ENCODE data around the gene FAM234A. TPM values are rescaled to one million over a fixed set of nuclear protein-coding genes. Genes with fewer than 3 reads are reported as not detected.

The FAM234A gene
- total RNA-seq, 6 experiments from 2014 or later: 83.6 to 113 (median 87.7) TPM

DNA sequence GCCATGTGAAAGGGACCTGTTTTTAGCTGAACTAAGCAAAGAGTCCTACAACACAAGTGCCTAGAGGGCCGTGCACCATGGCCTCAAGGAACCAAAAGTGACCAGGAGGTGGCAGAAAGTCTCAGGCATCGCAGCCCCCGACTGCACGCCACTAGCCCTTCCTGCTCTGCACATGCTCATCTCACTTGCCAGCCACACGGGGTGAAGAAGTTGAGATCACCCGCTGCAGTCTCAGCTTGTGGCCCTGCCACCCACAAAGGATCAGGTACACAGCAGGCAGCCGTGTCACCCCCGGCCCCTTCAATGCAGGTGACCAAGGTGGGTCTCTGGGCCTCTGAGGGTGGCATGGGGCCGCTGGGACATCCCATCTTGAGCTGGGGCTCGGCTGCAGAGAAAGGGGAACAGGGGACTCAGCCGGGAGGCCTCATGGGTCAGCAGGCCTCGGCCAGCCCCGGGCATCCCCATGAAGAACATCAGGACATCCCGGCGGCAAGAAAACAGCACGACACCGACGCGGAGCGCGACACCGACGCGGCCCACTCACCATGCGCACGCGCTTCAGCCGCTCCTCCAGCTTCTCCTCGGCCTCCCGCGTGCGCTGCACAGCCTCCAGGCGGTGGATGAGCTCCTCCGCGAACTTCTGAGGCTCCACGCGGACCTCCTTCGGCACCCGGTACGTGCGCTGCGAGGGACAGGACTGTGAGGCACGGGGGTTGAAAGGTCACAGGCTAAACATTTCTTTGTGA, 69.3 kb downstream of the FAM234A start:
- TF ChIP-seq, protein P1, sequence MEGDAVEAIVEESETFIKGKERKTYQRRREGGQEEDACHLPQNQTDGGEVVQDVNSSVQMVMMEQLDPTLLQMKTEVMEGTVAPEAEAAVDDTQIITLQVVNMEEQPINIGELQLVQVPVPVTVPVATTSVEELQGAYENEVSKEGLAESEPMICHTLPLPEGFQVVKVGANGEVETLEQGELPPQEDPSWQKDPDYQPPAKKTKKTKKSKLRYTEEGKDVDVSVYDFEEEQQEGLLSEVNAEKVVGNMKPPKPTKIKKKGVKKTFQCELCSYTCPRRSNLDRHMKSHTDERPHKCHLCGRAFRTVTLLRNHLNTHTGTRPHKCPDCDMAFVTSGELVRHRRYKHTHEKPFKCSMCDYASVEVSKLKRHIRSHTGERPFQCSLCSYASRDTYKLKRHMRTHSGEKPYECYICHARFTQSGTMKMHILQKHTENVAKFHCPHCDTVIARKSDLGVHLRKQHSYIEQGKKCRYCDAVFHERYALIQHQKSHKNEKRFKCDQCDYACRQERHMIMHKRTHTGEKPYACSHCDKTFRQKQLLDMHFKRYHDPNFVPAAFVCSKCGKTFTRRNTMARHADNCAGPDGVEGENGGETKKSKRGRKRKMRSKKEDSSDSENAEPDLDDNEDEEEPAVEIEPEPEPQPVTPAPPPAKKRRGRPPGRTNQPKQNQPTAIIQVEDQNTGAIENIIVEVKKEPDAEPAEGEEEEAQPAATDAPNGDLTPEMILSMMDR (IDR thresholded peaks at IDR 0.05): peak; percentile 23; the same call in 1 of the 2 replicates
- Mint-ChIP-seq H3K4me1 (ENCODE audit: low read depth) (no peaks in the 10 kb centered on the region), H3K27ac (no peak overlapping the region), H3K27me3 (ENCODE audit: insufficient read depth) (no peaks in the 10 kb centered on the region; the same call in none of the 2 replicates), H3K4me3 (no peak overlapping the region), H3K9me3 (no peaks in the 10 kb centered on the region), H3K36me3 (ENCODE audit: low read depth) (no peaks in the 10 kb centered on the region)
- no peak for DNase-seq

DNA sequence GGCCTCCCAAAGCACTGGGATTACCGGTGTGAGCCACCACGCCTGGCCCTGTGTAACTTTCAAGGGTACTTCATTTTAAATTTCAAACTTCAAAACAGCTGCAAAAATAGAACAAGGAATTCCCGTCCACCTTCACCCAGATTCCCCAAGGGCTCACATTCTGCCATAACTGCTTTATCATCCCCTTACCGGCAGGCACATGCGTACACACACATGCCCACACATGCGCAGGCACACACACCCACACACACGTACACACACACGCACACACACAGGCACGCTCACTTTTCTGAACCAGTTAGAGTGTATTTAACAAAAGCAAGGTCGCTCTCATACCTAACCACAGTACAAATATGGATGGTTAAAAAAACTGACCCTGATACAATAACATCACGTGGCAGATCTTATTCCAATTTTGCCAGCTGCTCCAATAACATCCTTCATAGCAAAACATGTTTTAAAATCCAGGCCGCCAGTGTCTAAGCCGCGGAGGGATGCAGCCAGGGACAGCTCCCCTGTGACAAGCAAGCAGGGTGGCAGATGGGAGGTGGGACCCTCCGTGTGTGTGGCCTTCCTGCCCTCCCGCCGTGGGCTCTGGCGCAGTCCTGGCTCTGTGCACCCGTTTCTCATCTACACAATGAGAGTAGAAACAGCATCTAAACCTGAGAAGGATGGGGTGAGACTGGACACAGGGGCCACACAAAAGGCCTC, 71.5 kb downstream of the FAM234A start:
- Mint-ChIP-seq H3K4me1 (ENCODE audit: low read depth) (no peaks in the 10 kb centered on the region), H3K27ac (no peak overlapping the region), H3K9me3 (no peaks in the 10 kb centered on the region), H3K4me3 (no peak overlapping the region), H3K36me3 (ENCODE audit: low read depth) (no peaks in the 10 kb centered on the region), H3K27me3 (ENCODE audit: insufficient read depth) (no peaks in the 10 kb centered on the region; the same call in 1 of the 2 replicates)
- TF ChIP-seq, protein P1 (IDR thresholded peaks at IDR 0.05): no peak
- no peak for DNase-seq

DNA sequence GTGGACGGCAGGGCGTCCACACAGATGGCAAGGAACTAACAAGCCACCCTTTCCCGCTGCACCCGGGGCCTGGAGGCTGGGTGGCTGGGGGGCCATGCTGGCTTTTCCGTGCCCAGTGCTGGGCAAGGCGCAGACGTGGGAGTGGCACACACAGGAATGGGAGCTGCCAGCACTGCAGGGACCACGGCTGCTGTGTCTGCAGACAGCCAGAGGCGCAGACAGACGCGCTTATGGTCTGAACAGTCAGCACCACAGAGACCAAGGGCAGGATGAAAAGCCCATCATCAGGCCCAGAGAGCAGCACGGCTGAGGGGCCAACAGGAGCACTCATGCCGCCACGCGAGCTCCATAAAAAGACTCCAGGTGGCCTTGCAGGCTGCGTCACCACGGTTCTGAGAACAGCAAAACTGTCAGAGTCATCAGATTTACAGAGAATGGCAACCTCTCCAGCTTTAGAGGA, 72.3 kb downstream of the FAM234A start:
- no peaks in the 10 kb centered on the region; the same call in 1 of the 2 replicates for H3K27me3 Mint-ChIP-seq (ENCODE audit: insufficient read depth)

DNA sequence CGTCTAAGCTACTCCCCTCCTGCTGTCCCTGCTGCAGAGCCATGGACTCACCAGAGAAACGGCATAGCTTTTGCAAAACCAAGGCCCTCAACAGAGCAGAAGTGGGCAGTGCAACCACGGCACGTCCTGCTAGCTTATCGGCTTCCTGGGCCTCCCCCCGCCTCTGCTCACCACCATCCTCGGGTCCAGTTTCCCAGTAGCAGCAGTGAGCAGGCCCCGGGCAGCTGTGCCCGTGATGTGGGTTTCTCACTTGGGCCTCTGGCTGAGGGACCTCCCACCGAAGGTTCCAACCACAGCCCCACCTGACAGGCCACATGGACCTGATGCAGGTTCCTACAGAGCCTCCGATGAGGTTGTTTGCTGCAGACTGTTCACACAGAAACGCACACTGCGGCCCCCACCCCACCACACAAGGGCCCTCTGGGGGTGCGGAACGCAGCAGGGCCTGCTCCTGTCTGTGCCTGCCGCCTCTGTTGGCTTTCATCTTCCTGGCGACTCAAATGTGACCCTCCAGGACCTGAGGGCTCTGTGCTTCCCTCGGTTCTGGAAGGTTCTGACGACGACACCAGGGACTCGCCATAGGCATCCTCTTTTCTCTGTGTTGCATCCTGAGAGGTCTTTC, 73.2 kb downstream of the FAM234A start:
- Mint-ChIP-seq H3K27ac (no peak overlapping the region), H3K9me3 (no peaks in the 10 kb centered on the region), H3K27me3 (ENCODE audit: insufficient read depth) (no peaks in the 10 kb centered on the region; the same call in 1 of the 2 replicates), H3K4me3 (no peak overlapping the region), H3K4me1 (ENCODE audit: low read depth) (no peaks in the 10 kb centered on the region), H3K36me3 (ENCODE audit: low read depth) (no peaks in the 10 kb centered on the region)
- TF ChIP-seq, protein P1 (IDR thresholded peaks at IDR 0.05): no peak
- DNase-seq: no peak

More for the DNA sequence above, 72.3 kb downstream of the FAM234A start:
- Mint-ChIP-seq H3K9me3 (no peaks in the 10 kb centered on the region), H3K4me1 (ENCODE audit: low read depth) (no peaks in the 10 kb centered on the region), H3K27ac (no peak overlapping the region), H3K36me3 (ENCODE audit: low read depth) (no peaks in the 10 kb centered on the region), H3K4me3 (no peak overlapping the region)
- TF ChIP-seq, protein P1 (IDR thresholded peaks at IDR 0.05): no peak
- DNase-seq: no peak

DNA sequence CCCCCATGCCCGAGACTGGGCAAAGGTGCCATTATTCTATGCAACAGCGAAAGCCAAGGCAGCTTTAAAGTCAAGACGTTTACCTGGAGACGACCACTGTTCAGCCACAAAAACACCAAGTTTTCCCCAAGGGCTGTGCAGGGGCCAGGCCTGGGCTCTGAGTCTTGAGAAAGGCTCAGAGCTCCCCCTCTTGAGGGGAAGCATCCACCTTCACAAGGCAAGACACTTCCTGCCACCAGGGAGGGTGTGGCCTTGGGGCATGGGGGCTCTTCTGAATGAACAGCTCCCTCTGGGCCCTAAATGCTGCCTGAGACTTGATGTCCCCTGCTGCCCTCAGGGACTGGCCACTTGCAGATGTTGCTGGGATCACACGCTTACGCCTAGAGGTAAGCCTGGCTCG, 74.9 kb downstream of the FAM234A start:
- Mint-ChIP-seq H3K36me3 (ENCODE audit: low read depth) (no peaks in the 10 kb centered on the region), H3K27me3 (ENCODE audit: insufficient read depth) (no peaks in the 10 kb centered on the region; the same call in 1 of the 2 replicates), H3K27ac (no peak overlapping the region), H3K4me3 (no peak overlapping the region), H3K4me1 (ENCODE audit: low read depth) (no peaks in the 10 kb centered on the region), H3K9me3 (no peaks in the 10 kb centered on the region)
- DNase-seq: no peak
- TF ChIP-seq, protein P1 (IDR thresholded peaks at IDR 0.05): no peak
